Measurements from ENCODE around the gene IL1A. TPM values are rescaled to one million over a fixed set of nuclear protein-coding genes. Genes with fewer than 3 reads are reported as not detected.

Gene IL1A
- total and polyA plus RNA-seq, 10 of the 15 experiments (the other 5 are each of a cell fraction or from before 2014, with no cell fraction given): 0.10 to 8.7 (median 6.9) TPM

DNA sequence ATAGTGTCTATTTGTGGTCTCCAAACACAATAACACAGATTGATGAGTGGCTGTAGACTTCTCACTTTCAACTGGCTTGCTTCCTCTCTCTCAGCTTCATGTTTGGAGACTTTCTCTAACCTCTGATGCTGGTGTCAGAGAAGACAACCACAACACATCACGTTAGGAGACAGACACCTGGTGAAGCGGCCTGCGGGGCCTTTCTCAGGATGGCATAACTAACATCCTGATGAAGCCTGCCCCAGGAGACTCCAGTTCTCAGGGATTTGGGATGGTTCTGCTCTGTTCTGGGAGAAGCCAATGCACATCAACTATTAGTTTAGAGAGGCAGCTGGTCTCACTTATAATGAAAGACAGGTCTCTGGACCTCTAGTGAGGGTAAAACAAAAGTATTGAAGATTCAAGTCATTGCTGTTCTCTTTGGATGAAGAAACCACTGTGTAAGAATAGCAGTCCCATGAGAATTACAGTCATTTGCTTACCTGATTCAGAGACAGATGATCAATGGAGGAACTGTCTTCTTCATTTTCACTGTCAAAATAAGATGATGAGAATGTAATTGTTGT is 2.0 kb downstream of the IL1A start (continued):
- TF ChIP-seq SMAD1 (IDR thresholded peaks at IDR 0.05; ENCODE audit: low read depth, partially characterized antibody) (no peak), CHD4 (IDR thresholded peaks at IDR 0.05) (no peak), YBX1 (IDR thresholded peaks at IDR 0.05) (no peak), BACH1 (IDR thresholded peaks at IDR 0.05; ENCODE audit: borderline replicate concordance) (no peak), KLF5 (IDR thresholded peaks at IDR 0.05; ENCODE audit: partially characterized antibody) (no peak), ZSCAN29 (IDR thresholded peaks at IDR 0.05) (no peak), CBFB (IDR thresholded peaks at IDR 0.05; ENCODE audit: low read depth) (peak; percentile 5), CBX5 (IDR thresholded peaks at IDR 0.05; ENCODE audit: low read depth) (0 out of 2 replicates have a peak, but pooled peaks have one; percentile 56), CHD1 (IDR thresholded peaks at IDR 0.05; ENCODE audit: low read depth, low read length) (no peak), EED (IDR thresholded peaks at IDR 0.05; ENCODE audit: low read depth) (peak; percentile 78), ZNF384 (IDR thresholded peaks at IDR 0.05; ENCODE audit: borderline replicate concordance, low read depth, low read length) (no peak), PAX5 (IDR thresholded peaks at IDR 0.05; ENCODE audit: borderline replicate concordance, low read depth, low read length) (no peak), WRNIP1 (IDR thresholded peaks at IDR 0.05; ENCODE audit: borderline replicate concordance, low read depth, low read length) (no peak), POLR2AphosphoS2 (IDR thresholded peaks at IDR 0.05; ENCODE audit: low read depth, low read length) (no peak), IKZF1 (conservative IDR thresholded peaks at IDR 0.05) (peak; percentile 64), PML (IDR thresholded peaks at IDR 0.05; ENCODE audit: low read length) (peak; percentile 31; the same call in 1 of the 2 replicates), SREBF1 (IDR thresholded peaks at IDR 0.05; ENCODE audit: low read length) (no peak), TCF12 (IDR thresholded peaks at IDR 0.05; ENCODE audit: low read depth, low read length) (0 out of 2 replicates have a peak, but pooled peaks have one; percentile 42), MTA3 (IDR thresholded peaks at IDR 0.05; ENCODE audit: borderline replicate concordance, low read length) (0 out of 2 replicates have a peak, but pooled peaks have one; percentile 39), JUND (IDR thresholded peaks at IDR 0.05; ENCODE audit: low read depth, low read length) (no peak)
- TF ChIP-seq, protein P1, sequence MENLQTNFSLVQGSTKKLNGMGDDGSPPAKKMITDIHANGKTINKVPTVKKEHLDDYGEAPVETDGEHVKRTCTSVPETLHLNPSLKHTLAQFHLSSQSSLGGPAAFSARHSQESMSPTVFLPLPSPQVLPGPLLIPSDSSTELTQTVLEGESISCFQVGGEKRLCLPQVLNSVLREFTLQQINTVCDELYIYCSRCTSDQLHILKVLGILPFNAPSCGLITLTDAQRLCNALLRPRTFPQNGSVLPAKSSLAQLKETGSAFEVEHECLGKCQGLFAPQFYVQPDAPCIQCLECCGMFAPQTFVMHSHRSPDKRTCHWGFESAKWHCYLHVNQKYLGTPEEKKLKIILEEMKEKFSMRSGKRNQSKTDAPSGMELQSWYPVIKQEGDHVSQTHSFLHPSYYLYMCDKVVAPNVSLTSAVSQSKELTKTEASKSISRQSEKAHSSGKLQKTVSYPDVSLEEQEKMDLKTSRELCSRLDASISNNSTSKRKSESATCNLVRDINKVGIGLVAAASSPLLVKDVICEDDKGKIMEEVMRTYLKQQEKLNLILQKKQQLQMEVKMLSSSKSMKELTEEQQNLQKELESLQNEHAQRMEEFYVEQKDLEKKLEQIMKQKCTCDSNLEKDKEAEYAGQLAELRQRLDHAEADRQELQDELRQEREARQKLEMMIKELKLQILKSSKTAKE (IDR thresholded peaks at IDR 0.05; ENCODE audit: low read depth, poor library complexity, severe bottlenecking): peak; percentile 69
- TF ChIP-seq, protein P2, sequence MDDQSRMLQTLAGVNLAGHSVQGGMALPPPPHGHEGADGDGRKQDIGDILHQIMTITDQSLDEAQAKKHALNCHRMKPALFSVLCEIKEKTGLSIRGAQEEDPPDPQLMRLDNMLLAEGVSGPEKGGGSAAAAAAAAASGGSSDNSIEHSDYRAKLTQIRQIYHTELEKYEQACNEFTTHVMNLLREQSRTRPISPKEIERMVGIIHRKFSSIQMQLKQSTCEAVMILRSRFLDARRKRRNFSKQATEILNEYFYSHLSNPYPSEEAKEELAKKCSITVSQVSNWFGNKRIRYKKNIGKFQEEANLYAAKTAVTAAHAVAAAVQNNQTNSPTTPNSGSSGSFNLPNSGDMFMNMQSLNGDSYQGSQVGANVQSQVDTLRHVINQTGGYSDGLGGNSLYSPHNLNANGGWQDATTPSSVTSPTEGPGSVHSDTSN (IDR thresholded peaks at IDR 0.05; ENCODE audit: insufficient replicate concordance, low read depth, low read length): peak; percentile 39
- TF ChIP-seq, protein P3, sequence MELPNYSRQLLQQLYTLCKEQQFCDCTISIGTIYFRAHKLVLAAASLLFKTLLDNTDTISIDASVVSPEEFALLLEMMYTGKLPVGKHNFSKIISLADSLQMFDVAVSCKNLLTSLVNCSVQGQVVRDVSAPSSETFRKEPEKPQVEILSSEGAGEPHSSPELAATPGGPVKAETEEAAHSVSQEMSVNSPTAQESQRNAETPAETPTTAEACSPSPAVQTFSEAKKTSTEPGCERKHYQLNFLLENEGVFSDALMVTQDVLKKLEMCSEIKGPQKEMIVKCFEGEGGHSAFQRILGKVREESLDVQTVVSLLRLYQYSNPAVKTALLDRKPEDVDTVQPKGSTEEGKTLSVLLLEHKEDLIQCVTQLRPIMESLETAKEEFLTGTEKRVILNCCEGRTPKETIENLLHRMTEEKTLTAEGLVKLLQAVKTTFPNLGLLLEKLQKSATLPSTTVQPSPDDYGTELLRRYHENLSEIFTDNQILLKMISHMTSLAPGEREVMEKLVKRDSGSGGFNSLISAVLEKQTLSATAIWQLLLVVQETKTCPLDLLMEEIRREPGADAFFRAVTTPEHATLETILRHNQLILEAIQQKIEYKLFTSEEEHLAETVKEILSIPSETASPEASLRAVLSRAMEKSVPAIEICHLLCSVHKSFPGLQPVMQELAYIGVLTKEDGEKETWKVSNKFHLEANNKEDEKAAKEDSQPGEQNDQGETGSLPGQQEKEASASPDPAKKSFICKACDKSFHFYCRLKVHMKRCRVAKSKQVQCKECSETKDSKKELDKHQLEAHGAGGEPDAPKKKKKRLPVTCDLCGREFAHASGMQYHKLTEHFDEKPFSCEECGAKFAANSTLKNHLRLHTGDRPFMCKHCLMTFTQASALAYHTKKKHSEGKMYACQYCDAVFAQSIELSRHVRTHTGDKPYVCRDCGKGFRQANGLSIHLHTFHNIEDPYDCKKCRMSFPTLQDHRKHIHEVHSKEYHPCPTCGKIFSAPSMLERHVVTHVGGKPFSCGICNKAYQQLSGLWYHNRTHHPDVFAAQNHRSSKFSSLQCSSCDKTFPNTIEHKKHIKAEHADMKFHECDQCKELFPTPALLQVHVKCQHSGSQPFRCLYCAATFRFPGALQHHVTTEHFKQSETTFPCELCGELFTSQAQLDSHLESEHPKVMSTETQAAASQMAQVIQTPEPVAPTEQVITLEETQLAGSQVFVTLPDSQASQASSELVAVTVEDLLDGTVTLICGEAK (IDR thresholded peaks at IDR 0.05; ENCODE audit: borderline replicate concordance): no peak
- TF ChIP-seq, protein P4, sequence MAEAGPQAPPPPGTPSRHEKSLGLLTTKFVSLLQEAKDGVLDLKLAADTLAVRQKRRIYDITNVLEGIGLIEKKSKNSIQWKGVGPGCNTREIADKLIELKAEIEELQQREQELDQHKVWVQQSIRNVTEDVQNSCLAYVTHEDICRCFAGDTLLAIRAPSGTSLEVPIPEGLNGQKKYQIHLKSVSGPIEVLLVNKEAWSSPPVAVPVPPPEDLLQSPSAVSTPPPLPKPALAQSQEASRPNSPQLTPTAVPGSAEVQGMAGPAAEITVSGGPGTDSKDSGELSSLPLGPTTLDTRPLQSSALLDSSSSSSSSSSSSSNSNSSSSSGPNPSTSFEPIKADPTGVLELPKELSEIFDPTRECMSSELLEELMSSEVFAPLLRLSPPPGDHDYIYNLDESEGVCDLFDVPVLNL (IDR thresholded peaks at IDR 0.05; ENCODE audit: low read depth, low read length): no peak

Data from GM12878 (cell line).